T47D (cell line): Measurements from ENCODE around the gene CES1.
"Not testable (repeated sequence)": the region's sequence is repeated elsewhere in the genome, so short reads cannot be mapped to it uniquely, and the experiment has no call there.

ENCODE experiments used
- DNase-seq, 2 experiments: peaks; one replicate each; pipeline versions ENCODE4 v3.0.0 to v3.0.0-alpha.2; 2011 to 2012; ENCODE audit warnings: low read depth in 1 of 2, low spot score in 1 of 2
- JUND ChIP-seq: IDR thresholded peaks from 2 replicates; pipeline ENCODE4 v1.6.1; 2012; ENCODE audit warnings: low read depth
- in situ Hi-C: cut with HindIII; loops from 2 replicates; pipeline ENCODE4 v1.10.0; 2016; ENCODE audit warnings: low sequenced_read_pairs, low pct_unique_long_range_greater_than_20kb

The CES1 gene

DNA sequence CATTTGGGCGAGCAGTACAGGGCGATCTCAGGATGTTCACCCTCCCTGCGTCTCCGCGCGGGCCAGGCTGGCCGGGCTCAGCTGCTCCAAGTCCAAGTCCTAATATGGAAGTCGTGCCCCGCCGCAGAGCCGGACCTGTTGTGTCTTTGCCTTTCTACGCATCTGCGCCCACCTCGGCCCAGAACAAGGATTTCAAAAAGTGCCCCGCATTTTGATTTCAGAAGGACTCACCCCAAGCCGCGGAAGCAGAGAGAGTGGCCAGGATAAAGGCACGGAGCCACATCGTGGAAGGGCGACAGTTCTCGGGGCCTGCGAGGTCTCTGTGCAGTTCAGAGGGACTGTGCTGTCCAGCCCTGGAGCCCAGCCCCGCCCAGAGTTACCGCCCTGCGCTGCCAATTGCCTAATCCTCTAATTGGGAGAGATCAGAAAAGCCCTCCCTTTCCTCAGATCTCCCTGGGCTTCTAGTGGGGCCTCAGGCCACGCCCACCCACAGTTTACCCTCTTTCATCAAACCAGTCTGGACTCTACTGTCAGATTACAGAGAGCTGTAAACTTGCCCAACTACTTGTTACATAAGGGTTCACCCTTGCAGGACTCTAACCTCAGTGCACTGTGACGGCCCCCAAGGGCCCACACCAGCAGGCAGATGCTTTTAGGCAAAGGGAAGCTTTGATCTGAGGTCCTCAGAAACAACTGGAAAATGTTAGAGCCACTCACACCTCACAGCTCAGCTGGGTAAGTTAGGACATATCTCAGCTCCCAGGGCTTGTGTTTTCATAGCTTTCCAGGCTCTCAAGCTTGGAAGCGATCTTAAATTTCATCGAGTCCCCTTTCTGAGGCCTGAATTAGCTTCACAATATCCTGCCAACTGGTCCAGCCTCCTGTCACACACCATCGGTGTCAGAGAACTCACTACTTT lies at the start of gene CES1:
CES1 (minus strand) TSS at position 324 of the 919 bp plus-strand sequence; CDS start at position 283, 41 bp downstream.
- no peak for TF ChIP-seq JUND
- in situ Hi-C loops: no loop called here
- DNase-seq: no peak

DNA sequence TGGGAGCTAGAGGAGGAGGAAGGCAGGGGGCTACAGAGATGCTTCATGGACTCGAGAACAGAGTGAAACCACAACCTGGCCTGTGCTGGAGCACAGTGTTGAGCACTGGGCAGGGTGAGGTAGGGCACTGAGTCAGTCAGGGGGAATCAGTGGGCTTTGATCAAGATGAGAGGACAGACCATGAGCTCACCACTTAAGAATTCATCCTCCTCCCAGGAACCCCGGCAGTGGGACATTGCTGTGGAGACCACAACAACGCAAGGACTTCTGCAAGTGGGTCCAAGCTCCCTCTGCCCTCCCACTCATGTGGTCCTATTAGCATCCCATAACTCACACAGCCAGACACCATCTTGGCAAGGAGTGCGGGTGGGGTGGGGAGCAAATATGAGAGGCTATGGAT lies 44.0 kb upstream of the CES1 start:
- DNase-seq: no peak
- in situ Hi-C loops: no loop called here
- TF ChIP-seq JUND: no peak

DNA sequence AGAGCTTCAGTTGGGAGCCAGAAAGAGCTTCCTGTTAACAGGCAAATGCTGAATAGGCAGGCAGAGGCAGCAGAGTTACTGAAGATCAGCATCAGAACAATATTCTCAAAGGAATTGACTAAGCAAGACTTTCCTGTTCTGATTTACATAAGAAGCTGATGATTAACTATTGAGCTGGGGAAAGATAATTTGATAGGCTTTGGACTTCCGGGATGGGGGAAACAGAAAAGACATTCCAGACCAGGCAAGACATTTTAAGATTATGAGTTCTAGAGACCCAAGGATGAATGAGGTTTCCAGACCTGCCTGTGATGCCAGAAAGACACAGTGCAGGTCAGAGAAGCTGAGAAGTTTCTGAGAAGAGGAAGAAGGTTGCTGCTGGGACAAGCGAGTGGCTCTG lies 42.4 kb upstream of the CES1 start, which contains the start of gene CES5A:
CES5A (minus strand) TSS at position 101 of the 400 bp plus-strand sequence. CDS start 152 bp downstream, outside the sequence.
- TF ChIP-seq JUND: no peak
- no peak for DNase-seq
- in situ Hi-C loops: no loop called here

DNA sequence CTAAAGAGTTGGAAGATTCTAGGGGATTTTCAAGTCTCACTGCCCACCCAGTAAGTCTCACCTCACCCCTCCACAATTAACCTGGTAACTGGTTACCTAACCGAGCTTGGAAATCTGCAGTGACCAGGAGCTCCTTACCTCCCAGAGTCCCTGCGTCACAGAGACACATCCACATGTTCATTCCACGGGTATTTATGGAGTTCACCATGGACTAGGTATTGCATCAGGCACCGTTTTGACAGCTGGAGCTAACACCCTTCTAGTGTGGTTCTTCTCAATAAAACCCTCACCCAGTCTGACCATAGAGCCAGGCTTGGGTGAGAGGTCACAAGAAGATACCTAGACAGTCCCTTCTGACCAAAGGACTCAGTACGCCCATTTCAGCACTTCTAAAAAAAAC lies 40.2 kb upstream of the CES1 start:
- in situ Hi-C loops: no loop called here
- DNase-seq: no peak
- TF ChIP-seq JUND: no peak

DNA sequence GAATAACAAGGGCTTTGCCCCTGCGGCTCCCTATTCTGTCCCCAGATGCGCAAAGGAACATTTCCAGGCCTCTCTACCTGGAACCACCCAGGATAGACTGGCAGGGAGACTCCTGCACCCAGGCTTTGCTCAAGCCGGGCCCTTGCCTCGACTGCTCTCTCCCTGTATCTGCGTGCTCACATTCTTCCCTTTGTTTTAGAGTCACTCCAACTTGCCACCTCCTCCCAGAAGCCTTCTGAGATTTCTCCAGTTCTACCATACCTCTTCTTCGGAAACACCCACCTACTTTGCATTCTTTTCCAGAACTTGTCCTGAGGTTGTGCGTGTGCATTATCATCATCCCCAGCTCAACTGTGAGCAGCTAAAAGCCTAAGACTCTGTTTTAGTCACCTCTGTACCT lies 39.2 kb upstream of the CES1 start:
- TF ChIP-seq JUND: no peak
- in situ Hi-C loops: no loop called here
- no peak for DNase-seq

DNA sequence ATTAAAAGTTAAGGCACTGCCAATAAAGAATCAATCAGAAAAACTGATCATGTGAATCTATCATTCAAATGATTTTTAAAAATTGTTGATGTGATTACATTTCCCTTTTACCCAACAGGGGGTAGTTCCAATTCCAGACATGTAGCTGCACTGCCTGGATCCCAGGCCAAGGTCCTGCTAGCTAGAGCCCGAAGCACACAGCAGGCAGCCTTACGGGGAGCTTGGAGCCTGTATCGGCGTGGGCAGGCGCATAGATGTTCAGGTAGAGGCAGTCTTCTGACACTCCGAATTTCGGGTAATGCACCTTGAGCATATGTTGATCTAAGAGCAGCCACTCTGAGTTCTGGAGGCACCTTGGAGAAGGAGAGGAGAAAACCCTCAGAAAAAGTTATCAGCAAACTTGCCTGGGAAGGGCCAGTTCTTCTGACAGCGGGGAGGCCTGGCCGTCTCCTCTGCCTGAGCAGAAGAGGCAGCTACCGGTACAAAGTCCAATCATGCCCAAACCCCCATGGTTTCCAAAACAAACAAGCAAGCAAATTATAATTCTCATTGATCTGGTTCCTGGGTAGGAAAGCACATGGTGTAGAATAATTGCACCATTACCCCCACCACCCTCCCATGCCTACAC lies 38.6 kb upstream of the CES1 start:
- in situ Hi-C loops: no loop called here
- TF ChIP-seq JUND: no peak
- DNase-seq: no peak

DNA sequence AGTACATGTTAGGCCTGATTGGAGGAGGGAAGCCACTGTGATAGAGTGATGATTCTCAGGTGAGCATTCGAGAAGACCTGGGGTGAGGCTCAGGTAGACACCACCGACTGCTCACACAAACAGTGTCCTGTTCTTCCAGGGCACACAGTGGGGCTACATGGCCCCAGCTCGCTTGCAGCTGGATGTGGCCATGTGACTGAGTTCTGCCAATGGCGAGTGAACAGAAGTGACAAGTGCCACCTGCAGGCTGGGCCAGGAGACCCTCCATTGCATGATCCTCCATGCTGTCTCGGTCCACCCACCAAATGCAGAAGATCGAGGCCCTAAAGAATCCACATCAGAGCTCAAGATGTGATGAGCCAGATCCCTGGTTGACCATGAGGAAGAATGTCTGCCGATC lies 36.1 kb upstream of the CES1 start:
- TF ChIP-seq JUND: no peak
- in situ Hi-C loops: no loop called here
- DNase-seq: no peak

DNA sequence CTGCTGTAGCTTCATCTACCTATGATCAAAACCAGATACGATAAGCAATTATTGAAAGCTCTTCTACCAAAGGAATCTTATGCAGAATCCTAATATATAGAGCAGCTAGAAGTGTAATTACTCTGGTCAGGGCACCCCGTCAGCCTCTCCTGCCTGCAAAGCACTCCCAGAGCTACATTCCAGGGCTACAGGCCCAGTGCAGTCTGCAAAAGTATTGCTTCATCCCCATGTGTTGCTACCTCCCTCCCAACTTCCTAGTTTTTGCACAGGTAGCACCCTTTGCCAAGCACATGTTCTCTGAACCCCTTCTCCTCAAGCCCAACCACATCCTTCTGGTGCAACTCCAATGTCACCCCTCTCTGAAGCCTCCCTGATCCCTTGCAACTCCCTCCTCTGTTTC lies 35.2 kb upstream of the CES1 start:
- TF ChIP-seq JUND: no peak
- in situ Hi-C loops: no loop called here
- DNase-seq: no peak

DNA sequence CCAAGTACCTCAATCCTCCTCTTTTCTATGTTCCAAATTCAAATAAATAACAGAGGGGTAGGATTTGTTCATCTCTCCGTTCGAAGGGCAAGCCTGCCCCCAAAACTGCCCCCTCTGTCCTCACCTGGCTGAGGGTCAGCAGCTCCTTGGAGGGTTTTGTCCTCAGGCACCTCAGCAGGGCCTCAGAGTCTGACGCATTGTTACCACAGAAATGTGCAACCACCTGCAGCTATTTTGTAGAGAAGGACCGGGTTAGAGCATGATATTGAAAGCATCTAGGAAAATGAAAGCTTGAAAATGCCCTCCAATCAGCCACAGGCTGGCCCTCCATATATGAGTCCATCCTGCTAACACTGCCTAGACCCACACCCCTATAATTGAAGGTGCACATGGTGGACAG lies 28.4 kb upstream of the CES1 start:
- in situ Hi-C loops: no loop called here
- no peak for TF ChIP-seq JUND
- DNase-seq: no peak

DNA sequence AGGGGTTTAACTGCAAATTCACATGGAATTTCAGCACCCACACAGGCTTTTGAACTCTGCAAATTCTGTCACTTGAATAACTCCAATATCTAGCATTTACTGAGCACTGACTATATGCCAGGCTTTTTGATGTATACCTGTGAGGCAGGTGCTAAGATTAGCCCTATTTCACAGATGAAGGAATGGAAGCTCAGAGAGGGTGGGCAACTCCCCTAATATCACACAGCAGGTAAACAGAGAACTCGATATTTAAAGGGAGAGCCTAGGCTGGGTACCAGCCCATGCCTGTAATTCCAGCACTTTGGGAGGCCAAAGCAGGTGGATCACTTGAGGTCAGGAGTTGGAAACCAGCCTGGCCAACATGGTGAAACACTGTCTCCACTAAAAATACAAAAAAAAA lies 24.8 kb upstream of the CES1 start:
- in situ Hi-C loops, DNase-seq: not testable (repeated sequence)

DNA sequence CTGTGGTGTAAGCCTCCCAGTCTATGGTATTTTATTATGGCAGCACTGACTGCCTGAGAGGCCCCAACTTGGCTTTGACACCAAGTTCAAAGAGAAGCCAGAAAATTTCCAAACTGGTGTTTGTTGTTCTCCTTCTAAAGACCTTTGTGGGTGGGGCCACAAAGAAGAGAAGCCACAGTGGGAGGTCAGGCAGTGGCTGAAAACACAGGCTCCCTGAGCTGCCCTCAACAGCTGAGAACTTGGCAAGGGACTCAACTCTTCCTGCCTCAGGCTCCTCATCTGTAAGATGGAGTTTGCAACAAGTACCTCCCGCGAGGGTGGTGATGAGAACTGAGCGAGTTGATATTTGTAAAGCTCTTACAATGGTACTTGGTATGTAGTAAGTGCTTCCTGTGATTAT lies 24.1 kb upstream of the CES1 start:
- TF ChIP-seq JUND: no peak
- in situ Hi-C loops: no loop called here
- no peak for DNase-seq

DNA sequence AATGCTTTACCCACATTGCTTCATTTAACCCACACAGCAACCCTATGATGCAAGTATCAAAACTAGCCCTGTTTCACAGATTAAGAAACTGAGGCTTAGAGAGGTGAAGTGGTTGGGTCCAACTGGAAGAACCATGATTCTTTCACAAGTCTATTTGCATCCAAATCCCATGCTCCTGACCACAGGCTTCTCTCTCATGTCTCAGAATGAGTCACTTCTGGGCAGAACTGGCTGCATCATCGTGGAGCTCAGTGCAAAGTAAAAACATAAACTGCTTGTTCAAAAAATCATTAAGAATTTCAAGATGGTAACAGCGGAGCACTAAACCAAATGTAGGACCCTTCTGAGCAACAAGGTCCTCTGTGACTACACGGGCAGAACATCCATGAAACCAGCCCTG lies 20.2 kb upstream of the CES1 start:
- in situ Hi-C loops: no loop called here
- no peak for DNase-seq
- no peak for TF ChIP-seq JUND

DNA sequence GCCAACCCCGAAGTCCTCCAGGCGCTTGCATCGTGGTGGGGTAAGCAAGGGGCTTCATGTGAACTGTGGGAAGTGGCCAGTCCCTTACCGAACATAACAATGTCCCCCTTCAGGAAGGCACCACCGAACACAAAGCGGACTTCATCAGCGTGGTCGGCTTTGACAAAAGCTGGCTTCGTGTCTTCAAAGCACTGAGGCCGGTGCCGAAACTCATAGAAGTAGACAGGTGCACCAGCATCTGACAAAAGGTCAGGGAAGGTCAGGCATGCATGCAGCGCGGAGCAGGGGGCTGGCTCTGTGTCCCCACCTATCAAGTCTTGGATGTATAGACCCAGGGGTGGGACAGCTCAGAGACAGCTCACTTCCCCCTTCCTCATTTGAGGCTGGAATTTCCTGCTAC lies 16.6 kb upstream of the CES1 start:
- no peak for TF ChIP-seq JUND
- no peak for DNase-seq
- in situ Hi-C loops: no loop called here
